GM18502 (cell line): ENCODE measurements around the gene PSD2.

Source experiments
- ATAC-seq: cut with Tn5 transposase; IDR thresholded peaks from one replicate; pipeline ENCODE4 v1.9.1; 2021; ENCODE audit warnings: mild to moderate bottlenecking; ENCODE audit not compliant: unreplicated experiment, poor library complexity

Gene PSD2

DNA sequence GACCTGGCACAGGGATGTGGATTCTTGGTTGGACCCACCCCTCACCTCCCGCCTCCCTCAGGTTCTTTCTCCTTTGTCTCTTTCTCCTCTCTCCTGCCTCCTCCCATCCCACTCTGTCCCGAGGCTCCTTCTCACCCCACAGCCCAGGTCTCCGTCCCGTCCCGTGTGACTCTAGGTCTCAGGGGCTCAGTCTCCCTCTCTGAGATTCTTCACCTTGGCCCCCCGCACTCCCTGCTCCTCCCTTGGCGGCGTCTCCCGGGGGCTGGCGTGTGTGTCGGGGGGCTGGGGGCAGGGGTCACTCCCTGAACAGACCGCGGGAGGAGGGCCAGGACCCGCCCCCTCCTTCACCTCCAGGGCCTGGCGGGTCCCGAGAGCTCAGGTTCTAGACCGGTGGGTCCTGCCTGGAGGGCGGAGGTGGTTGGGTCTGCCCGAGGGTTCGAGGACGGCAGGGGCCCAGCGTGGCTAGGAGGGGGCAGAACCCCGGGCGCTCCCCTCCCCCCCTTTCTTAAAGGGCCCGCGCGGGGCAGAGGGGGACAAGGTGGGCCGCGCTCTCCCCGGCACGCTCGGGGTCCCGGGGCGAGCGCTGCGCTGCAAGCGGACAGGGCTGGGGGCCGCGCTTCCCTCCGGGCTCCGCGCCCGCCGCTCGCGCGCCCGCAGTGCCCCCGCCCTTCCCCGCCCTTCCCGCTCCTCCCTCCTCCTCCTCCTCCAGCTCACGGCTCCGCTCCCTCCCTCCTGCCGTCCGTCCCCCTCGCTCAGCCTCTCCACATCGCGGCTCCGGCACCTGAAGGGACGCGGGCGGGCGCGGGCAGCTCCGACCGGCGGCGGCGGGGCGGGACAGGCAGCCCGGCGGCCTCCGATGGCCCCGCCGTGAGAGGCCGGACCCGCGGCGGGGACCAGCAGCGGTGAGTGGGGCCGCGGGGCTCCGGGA lies at the start of gene PSD2:
TSS of gene PSD2 (plus strand) at position 735 of the 928 bp plus-strand sequence. CDS start 13,633 bp downstream, outside the sequence.
- ATAC-seq = no peak

DNA sequence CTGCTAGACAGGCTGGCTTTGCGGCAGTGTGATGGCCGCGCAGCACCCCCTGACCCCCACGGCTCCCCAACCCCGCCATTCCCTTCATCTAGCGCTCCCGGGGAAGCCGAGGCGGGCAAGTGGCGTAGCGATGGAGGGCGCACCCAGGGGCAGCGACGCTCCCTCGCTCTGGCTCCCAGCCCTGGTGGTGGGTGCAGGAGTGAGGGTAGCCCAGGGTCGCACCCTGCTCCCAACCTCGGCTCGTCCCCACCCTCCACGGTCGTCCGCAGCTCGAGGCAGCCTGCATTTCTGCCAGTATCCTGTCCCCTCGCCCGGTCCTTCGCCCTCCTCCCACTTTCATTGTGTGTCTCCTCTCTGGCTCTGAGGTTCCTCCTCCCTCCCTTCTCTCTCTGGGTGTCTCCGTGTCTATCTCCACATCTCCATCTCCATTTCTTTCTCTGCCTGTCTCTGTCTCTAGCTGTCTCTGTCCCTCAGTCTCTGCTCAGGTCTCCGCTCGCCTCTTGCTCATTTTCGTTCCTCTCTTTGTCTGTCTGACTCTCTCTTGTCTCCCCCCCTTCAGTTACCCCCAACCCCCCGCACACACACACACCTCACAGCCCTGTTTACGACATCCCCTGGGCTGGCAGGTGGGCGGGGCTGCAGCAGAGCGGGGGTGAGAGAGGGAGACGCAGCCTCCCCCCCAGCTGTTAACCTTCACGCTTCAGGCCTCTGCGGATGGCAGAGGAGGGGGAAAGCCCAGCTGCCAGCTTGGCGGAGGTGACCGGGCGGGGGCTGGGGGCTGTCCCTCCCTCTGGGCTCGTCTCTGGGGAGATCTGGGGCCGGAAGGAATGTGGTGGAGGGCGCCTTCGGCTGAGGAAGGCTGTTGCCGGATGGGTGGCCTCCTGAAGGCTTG lies 48.7 kb upstream of the PSD2 start:
- ATAC-seq = peak; percentile 49

DNA sequence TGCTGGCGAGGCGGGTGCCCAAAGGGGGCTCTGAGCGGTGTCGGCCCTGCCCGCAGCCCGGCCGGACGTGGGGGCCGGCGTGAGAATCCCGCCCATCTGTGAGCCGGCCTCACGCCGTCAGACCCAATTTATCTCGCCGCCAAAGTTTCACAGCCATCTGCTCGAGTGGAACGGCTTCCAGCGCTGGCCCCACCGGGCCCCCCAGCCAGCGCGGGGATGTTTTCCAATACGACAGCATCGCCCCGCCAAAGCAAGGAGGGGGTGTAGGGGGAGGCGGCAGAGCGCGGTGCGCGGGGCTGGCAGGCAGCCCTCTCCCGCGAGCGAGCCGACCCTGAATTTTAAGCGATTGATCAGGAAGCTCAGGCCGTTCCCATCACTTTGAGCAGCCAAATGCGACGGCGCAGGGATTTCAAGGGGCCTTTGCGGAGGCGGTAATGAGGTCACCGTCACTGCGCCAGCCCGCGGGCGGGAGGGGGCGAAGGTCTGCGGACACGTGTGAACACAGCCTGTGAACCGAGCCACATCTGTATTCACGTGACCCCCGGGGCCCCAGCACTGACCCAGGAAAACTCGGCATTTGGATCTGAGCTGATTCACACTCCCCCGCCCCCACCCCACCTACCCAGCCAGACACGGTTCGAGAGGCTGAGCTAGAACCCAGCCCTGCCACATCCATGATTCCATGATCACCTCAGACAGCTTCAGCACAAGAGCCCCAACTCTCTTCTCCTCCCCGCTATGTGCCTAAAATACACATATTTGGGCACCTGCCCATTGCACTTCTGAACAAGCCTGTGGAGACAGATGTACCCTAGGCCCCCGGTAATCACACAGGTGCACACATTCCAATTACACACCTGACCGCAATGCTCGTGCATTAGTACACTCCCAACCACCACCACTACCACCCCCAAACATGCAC lies 47.8 kb upstream of the PSD2 start:
- peak; percentile 22 for ATAC-seq

DNA sequence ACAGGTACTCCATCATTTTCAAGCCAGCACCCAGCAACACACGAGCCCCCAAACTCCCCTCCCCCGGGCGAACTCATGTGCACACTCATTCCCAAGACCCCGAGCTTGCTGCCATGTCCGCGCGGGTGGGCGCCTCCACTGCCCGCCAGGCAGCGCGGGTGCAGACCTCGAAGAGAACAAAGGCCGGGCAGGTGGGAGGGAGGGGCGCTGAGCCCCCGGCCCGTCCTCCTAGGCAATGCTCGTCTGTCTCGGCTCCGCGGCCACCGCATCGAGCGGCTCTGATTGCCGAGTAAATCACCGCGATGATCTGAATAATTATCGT lies 47.1 kb upstream of the PSD2 start:
- ATAC-seq = no peak

- no peak for ATAC-seq
Observed at GRCh38 chr5:139749242-139749641, 46.4 kb upstream of the PSD2 start.

- no peak for ATAC-seq
Observed at GRCh38 chr5:139751236-139751635, 44.4 kb upstream of the PSD2 start.

GRCh38 chr5:139752506-139753473 lies 42.8 kb upstream of the PSD2 start:
- ATAC-seq = no peak

- ATAC-seq = peak; percentile 52
Observed at GRCh38 chr5:139755892-139756671, 39.5 kb upstream of the PSD2 start.

DNA sequence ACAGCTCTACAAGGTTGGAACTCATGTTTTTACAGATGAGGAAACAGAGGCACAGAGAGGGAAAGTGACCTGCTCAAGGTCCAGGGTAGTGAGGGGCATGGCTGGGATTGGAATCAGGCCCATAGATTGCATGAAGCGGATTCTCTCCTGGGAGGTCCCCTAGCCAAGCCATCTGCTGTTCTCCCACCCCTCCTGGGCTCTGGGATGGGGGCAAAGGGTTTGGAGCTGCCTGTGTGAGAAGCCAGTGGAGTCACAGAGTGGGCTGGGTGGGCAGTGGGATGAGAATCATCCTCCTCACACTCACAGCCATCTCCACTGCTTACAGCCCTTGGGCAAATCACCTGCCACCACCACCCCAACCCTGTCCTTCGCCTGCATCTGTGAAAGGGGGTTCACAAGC lies 38.6 kb upstream of the PSD2 start:
- no peak for ATAC-seq

- ATAC-seq = no peak
Observed at GRCh38 chr5:139757727-139758509, 37.7 kb upstream of the PSD2 start.

DNA sequence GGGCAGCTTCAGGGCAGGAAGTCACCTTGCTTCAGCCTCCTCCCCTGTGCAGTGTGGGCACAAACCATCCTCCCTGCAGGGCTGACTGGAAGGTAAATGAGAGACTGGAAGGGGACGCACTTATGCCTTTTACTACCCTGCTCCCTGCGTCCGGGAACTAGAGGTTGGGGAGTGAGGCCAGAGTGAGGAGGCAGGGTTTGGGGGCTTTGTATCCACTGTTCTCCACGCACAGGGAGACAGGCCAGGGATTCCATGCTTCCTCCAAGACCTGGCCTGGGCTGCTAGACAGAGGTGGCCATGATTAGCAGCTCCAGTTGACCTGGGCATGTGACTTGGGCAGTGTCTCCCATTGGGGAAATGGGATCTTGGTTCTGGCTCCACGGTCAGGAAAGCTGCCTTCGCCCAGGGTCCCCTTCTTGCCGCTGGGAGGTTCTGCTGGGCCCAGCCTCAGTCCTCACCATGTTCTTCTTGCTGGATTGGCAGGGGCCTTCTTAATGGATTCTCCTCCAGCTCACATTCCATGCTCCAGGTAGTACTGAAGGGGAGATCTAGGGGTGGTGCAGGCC lies 37.0 kb upstream of the PSD2 start:
- no peak for ATAC-seq

DNA sequence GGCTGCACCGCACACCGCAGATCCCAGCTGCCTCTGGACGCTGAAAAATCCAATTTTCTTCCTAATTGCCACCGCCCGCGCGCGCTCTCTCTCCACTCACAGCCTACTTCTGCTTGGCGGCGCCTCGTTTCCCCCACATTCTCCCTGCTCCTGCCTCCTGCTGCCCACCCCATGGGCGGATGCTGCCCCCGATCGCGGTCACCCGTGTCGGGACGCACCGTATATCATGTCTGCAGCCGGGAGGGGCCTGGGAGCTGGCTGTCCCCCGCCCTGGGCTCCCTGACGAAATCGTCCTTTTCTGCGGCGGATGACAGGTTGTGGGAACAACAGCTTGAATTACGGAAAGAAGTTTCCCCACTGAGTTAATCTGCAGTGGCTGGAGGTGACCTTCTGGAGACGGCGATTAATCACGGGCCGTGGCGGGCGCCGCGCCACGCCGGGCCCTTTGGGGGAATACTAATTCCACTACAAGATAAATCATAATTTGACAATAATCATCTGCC lies 36.3 kb upstream of the PSD2 start:
- ATAC-seq = no peak

GRCh38 chr5:139760066-139761056 lies 35.2 kb upstream of the PSD2 start:
- ATAC-seq = no peak

DNA sequence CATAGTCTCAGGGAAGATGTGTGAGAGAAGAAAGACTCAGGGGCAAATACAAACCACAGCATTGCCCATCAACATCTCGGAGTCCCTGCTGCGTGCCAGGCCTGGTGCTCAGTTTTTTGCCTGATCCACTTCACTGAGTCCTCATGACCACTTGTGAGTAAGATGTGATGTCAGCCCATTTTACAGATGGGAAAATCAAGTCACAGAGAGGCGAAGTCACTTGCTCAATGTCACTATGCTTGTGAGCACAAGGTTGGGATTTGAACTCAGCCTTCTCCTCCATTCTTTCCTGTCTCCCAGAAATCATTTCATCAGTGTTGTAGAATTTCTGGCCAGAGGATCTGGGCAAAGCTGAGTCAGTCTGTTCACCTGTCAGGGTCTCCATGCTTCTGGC lies 34.6 kb upstream of the PSD2 start:
- no peak for ATAC-seq

DNA sequence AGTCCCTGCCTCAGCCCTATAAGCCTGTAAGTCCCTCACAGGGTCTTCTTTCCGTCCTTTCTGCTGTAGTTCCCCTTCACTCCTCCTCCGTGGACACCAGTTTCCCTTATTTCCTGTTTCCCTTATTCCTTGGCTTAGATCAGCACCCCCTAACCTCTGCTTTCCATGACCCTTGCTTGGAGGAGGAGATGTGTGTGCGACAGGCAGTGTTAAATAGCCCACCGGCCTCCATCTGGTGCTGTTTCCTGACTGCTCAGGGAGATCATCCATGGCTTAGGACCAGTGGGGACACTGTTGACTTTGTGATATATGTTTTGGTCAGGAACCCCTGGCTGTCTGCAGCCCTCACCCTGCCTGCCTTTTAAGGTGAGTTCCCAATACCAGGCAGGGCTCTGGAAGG lies 34.1 kb upstream of the PSD2 start:
- ATAC-seq = no peak

- ATAC-seq = no peak
Observed at GRCh38 chr5:139762615-139763170, 32.9 kb upstream of the PSD2 start.
